HFFc6 (cell line): Measurements from ENCODE around the gene RALA. TPM values are rescaled to one million over a fixed set of nuclear protein-coding genes. Genes with fewer than 3 reads are reported as not detected.

Source experiments
- DNase-seq: peaks from one replicate; pipeline ENCODE4 v3.0.0-alpha.2; 2018
- H3K27ac Mint-ChIP-seq: 2 replicates; pipeline ENCODE4 v1.8.0; 2020; ENCODE audit warnings: mild to moderate bottlenecking, mixed read lengths
- H3K27me3 Mint-ChIP-seq: 2 replicates; pipeline ENCODE4 v1.8.0; 2021; ENCODE audit warnings: mild to moderate bottlenecking, moderate library complexity, mixed read lengths; ENCODE audit not compliant: insufficient read depth
- H3K36me3 Mint-ChIP-seq: 2 replicates; pipeline ENCODE4 v1.8.0; 2021; ENCODE audit warnings: low read depth, mixed read lengths
- H3K4me1 Mint-ChIP-seq: 2 replicates; pipeline ENCODE4 v1.8.0; 2020; ENCODE audit warnings: low read depth, mixed read lengths
- H3K4me3 Mint-ChIP-seq: 2 replicates; pipeline ENCODE4 v1.8.0; 2020; ENCODE audit warnings: mild to moderate bottlenecking, moderate library complexity, mixed read lengths
- H3K9me3 Mint-ChIP-seq: 2 replicates; pipeline ENCODE4 v1.8.0; 2020; ENCODE audit warnings: mild to moderate bottlenecking, mixed read lengths
- total RNA-seq, 6 experiments: library from RNA; stranded (reverse); fragmentation: NEBNext Ultra II Directional; extraction: Animal tissue kit (Norgen Biotek cat#: 25700); gene quantifications; 2 replicates in 1 of 6; 3 replicates in 5 of 6; pipeline ENCODE4 v1.2.3, GENCODE V29; 2021
- TF ChIP-seq, protein P1 (sequence below): fragments of 200-600 bp; sonication (generic); IDR thresholded peaks from 2 replicates; pipeline ENCODE4 v1.5.0; 2021; ENCODE audit warnings: antibody characterized with exemption, mild to moderate bottlenecking

RALA gene
- total RNA-seq, 6 experiments from 2014 or later: 43.3 to 53.9 (median 45.7) TPM

DNA sequence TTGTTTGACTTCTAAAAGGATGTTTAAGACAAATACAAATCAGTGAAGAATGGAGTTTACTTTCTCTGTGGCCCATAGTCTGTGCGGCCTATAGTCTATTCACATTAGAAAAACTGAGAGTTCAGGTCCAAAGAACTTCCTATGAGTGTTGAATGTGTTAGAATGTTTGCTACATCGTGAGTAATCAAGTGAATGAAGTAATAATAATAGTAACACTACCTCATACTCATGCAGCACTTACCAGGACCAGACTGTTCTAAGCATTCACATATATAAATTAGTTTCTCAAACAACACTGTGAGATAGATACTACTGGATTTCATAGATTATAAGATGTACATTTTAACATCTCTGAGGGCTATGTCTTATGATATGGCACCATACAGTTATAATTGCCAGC lies 70.4 kb downstream of the RALA start:
- DNase-seq: no peak
- H3K4me3 Mint-ChIP-seq: no peak overlapping the region

DNA sequence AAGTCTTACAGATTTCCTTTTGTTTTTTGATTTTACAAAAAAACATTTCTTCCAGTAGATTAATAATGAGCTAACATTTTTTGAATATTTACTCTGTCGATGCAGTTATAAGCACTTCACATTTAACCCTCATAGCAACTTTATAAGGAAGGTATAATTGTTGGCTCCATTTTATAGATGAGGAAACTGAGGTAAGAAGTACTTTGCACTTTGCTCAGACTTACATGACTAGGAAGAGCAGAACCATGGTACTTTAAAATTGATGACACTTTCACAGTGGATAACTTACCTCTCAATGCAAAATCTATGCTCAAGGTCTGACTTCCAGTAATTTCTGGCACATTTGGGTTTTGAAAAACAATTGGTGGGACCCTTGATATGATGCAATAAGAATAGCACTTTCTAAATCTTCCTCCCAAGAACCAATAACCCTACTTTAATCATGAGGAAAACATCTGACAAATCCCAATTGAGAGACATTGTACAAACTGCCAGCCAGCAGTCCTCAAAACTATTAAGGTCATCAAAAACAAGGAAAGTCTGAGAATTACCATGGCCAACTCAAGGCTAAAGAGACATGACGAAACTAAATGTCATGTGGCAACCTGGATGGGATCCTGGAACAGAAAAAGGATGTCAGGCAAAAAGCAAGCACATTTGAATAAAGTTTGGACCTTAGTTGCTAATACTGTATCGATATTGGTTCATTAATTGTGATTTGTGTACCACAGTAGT lies 72.6 kb downstream of the RALA start:
- no peaks in the 10 kb centered on the region for H3K9me3 Mint-ChIP-seq
- peaks cover 45% of the 10 kb centered on the region for H3K4me1 Mint-ChIP-seq
- TF ChIP-seq, protein P1, sequence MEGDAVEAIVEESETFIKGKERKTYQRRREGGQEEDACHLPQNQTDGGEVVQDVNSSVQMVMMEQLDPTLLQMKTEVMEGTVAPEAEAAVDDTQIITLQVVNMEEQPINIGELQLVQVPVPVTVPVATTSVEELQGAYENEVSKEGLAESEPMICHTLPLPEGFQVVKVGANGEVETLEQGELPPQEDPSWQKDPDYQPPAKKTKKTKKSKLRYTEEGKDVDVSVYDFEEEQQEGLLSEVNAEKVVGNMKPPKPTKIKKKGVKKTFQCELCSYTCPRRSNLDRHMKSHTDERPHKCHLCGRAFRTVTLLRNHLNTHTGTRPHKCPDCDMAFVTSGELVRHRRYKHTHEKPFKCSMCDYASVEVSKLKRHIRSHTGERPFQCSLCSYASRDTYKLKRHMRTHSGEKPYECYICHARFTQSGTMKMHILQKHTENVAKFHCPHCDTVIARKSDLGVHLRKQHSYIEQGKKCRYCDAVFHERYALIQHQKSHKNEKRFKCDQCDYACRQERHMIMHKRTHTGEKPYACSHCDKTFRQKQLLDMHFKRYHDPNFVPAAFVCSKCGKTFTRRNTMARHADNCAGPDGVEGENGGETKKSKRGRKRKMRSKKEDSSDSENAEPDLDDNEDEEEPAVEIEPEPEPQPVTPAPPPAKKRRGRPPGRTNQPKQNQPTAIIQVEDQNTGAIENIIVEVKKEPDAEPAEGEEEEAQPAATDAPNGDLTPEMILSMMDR: no peak
- peak overlapping the region; percentile 27 for H3K27ac Mint-ChIP-seq
- H3K36me3 Mint-ChIP-seq: peaks cover 57% of the 10 kb centered on the region
- DNase-seq: no peak
- no peaks in the 10 kb centered on the region for H3K27me3 Mint-ChIP-seq
- no peak overlapping the region for H3K4me3 Mint-ChIP-seq

More for the DNA sequence above, 70.4 kb downstream of the RALA start:
- Mint-ChIP-seq H3K9me3 (no peaks in the 10 kb centered on the region), H3K4me1 (peaks cover 67% of the 10 kb centered on the region), H3K27ac (no peak overlapping the region), H3K36me3 (peaks cover 64% of the 10 kb centered on the region), H3K27me3 (no peaks in the 10 kb centered on the region)
- TF ChIP-seq, protein P1: no peak

DNA sequence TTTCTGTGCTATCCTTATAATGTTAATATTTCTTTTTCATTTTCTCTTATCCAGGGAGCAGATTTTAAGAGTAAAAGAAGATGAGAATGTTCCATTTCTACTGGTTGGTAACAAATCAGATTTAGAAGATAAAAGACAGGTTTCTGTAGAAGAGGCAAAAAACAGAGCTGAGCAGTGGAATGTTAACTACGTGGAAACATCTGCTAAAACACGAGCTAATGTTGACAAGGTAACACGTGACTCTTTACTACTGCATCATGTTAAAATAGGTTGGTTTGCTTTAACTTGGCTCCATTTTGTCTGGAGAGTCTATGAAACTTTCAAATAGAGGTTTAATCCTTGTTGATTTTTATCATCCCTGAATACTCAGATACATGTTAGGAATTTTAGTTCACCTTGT lies 73.3 kb downstream of the RALA start:
- DNase-seq: no peak
- no peak overlapping the region for H3K4me3 Mint-ChIP-seq
- peak overlapping the region; percentile 27 for H3K27ac Mint-ChIP-seq
- no peaks in the 10 kb centered on the region for H3K27me3 Mint-ChIP-seq
- H3K9me3 Mint-ChIP-seq: no peaks in the 10 kb centered on the region
- peaks cover 63% of the 10 kb centered on the region for H3K36me3 Mint-ChIP-seq
- TF ChIP-seq, protein P1: no peak
- peaks cover 42% of the 10 kb centered on the region for H3K4me1 Mint-ChIP-seq

DNA sequence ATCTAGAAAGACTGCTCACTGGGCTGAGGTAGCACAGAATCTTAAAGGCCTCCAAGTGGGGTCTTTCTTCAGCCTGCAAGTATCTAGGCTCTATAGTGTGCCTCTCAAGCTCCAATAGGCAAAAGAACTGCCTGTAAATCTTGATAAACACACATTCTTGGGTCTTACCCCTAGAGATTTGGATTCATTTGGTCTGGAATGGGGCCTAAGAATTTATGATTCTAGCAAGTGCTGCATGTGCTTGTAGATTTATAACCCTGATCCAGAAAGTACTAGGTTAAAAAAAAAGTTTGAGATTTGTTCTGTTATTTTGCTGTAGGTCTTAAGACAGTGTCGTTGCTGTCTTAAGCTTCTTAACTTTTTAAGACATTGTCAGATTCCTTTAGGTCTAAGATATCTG lies 74.1 kb downstream of the RALA start:
- no peaks in the 10 kb centered on the region for H3K27me3 Mint-ChIP-seq
- H3K4me1 Mint-ChIP-seq: peaks cover 42% of the 10 kb centered on the region
- H3K36me3 Mint-ChIP-seq: peaks cover 59% of the 10 kb centered on the region
- H3K4me3 Mint-ChIP-seq: no peak overlapping the region
- TF ChIP-seq, protein P1: no peak
- DNase-seq: no peak
- peak overlapping the region; percentile 27; the same call in 1 of the 2 replicates for H3K27ac Mint-ChIP-seq
- H3K9me3 Mint-ChIP-seq: no peaks in the 10 kb centered on the region

DNA sequence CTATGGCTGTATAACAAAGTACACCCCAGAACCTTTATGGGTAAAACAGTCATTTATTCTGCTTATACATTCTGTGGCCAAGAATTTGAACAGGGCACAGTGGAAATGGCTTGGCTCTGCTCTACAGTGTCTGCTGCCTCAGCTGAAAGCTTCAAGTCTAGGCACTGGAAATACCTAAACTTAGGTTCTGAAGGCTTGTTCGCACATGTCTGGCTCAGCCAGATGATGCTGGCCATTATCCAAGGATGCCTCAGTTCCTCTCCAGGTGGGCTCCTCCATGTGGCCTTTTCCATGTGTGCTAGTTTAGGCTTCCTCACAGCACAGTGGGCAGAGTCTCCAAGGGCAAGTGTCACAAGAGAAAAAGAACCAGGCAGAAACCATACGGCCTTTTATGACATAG lies 76.8 kb downstream of the RALA start:
- DNase-seq: no peak
- TF ChIP-seq, protein P1: no peak
- no peaks in the 10 kb centered on the region for H3K9me3 Mint-ChIP-seq
- H3K27ac Mint-ChIP-seq: no peak overlapping the region
- H3K27me3 Mint-ChIP-seq: no peaks in the 10 kb centered on the region; the same call in 1 of the 2 replicates
- peaks cover 50% of the 10 kb centered on the region for H3K36me3 Mint-ChIP-seq
- H3K4me3 Mint-ChIP-seq: no peak overlapping the region
- peaks cover 29% of the 10 kb centered on the region for H3K4me1 Mint-ChIP-seq
